HFF-Myc (cell line): ENCODE data around the gene COPS6.

ENCODE experiments used
- DNase-seq: peaks from one replicate; pipeline ENCODE4 v3.0.0-alpha.2; 2011; ENCODE audit warnings: low read depth; ENCODE audit errors: extremely low read depth
- H3K4me3 ChIP-seq: replicated peaks from 2 replicates; pipeline ENCODE4 v1.5.1; 2011; ENCODE audit warnings: low read depth, mild to moderate bottlenecking, control low read depth, low read length
- TF ChIP-seq, protein P1 (sequence below): IDR thresholded peaks from 2 replicates; pipeline ENCODE4 v1.5.1; 2012; ENCODE audit warnings: mild to moderate bottlenecking, low read depth, low read length, control low read depth; ENCODE audit errors: missing control alignments

COPS6 gene

DNA sequence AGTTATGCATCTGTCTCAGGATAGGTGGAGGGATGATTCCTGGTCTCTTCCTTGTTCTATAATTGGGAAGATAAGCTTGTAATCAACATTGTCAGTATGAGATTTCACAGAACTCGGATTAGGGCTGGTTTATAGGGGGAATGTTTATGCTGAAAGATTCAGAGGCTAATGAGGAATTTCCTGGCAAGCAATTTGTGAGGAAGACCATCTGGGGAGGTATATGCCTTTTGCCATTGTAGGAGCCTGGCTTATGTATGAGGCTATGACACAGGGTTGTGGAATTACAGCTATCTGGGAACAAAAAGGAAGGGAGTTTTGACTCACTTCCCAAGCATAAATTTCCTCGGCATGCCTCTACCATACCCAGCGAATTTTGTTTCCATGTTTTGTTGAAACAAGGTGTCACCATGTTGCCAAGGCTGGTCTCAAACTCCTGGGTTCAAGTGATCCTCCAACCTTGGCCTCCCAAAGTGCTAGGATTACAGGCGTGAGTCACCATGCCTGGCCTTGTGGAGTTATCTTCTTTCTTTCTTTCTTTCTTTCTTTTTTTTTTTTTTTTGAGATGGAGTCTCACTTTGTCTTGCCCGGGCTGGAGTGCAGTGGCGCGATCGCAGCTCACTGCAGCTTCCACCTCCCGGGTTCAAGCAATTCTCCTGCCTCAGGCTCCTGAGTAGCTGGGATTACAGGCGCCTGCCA, 1.6 kb upstream of the COPS6 start:
- DNase-seq, result peak; percentile 97
- TF ChIP-seq, protein P1, sequence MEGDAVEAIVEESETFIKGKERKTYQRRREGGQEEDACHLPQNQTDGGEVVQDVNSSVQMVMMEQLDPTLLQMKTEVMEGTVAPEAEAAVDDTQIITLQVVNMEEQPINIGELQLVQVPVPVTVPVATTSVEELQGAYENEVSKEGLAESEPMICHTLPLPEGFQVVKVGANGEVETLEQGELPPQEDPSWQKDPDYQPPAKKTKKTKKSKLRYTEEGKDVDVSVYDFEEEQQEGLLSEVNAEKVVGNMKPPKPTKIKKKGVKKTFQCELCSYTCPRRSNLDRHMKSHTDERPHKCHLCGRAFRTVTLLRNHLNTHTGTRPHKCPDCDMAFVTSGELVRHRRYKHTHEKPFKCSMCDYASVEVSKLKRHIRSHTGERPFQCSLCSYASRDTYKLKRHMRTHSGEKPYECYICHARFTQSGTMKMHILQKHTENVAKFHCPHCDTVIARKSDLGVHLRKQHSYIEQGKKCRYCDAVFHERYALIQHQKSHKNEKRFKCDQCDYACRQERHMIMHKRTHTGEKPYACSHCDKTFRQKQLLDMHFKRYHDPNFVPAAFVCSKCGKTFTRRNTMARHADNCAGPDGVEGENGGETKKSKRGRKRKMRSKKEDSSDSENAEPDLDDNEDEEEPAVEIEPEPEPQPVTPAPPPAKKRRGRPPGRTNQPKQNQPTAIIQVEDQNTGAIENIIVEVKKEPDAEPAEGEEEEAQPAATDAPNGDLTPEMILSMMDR, result no peak
- no peak overlapping the region for H3K4me3 ChIP-seq

DNA sequence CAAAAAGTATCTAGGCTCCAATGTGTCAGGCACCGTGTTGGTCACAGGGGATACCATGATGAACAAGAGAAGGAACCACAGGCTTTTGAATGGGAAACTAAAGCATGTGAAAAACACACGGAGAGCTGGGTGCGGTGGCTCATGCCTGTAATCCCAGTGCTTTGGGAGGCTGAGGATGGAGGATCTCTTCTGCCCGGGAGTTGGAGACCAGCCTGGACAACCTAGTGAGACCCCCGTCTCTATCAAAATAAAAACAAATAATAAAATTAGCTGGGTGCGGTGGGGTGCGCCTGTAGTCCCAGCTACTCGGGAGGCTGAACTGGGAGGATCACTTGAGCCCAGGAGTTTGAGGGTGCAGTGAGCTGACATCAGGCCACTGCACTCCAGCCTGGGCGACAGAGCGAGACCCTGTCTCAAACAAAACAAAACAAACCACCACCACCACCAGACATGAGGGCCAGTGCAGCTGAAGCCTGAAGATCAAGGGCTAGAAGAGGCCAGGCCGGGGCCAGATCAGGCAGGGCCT, 611 bp upstream of the COPS6 start:
- TF ChIP-seq, protein P1, result no peak
- DNase-seq, result no peak
- H3K4me3 ChIP-seq, result peak overlapping the region; percentile 93

DNA sequence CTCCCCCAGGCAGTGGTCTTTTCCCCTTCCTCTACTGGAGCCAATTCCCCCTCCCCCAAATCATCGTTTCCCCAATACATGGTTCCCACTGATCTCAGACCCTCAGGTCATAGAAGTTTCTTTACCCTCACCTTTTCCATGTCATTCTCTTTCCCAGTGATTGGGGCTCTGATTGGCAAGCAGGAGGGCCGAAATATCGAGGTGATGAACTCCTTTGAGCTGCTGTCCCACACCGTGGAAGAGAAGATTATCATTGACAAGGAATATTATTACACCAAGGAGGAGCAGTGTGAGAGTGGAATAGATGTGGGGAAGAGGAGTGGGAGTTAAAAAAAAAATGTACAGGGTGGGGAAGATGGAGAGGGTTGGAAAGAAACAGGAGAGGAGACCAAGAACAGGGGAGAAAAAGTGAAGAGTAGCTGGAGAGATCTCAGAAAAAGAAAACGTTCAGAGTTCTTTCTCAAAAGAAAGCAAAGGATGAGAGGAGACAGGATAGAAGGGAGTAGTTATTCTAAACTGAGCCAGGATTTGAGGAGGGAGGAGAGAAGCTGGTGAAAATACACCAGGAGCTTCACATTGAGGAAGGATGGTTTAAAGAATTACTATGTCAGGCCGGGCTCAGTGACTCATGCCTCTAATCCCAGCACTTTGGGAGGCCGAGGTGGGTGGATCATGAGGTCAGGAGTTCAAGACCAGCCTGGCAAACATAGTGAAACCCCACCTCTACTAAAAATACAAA, 858 bp downstream of the COPS6 start:
- DNase-seq, result no peak
- peak overlapping the region; percentile 93 for H3K4me3 ChIP-seq
- TF ChIP-seq, protein P1, result no peak

DNA sequence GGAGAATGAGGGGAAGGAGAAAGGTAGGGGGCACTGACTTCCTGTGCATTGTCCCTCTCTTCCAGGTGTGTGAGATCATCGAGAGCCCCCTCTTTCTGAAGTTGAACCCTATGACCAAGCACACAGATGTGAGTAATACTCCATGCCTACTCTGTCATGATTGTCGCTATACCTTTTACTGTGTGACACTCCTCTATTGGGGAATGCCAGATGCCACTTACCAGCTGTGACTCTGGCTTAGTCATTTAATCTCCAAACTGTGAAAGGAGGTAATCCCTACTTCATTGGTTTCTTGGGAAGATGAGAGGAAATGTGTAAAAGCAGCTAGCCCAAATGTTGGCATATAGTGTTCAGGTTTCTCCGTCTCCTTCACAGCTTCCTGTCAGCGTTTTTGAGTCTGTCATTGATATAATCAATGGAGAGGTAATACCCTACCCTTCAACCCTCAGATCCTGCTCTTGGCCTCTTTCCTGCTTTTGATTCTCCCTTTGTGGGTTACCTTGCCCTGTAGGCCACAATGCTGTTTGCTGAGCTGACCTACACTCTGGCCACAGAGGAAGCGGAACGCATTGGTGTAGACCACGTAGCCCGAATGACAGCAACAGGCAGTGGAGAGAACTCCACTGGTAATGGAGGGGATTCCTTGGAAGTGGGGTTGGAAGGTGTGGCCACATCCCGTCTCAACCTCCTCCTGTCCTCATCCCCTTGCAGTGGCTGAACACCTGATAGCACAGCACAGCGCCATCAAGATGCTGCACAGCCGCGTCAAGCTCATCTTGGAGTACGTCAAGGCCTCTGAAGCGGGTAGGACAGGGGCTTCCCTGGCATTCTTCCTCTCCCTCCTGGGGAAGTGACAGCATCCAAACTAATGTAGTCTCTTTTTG, 2.0 kb downstream of the COPS6 start:
- no peak for DNase-seq
- TF ChIP-seq, protein P1, result no peak
- peak overlapping the region; percentile 5; the same call in 1 of the 2 replicates for H3K4me3 ChIP-seq

DNA sequence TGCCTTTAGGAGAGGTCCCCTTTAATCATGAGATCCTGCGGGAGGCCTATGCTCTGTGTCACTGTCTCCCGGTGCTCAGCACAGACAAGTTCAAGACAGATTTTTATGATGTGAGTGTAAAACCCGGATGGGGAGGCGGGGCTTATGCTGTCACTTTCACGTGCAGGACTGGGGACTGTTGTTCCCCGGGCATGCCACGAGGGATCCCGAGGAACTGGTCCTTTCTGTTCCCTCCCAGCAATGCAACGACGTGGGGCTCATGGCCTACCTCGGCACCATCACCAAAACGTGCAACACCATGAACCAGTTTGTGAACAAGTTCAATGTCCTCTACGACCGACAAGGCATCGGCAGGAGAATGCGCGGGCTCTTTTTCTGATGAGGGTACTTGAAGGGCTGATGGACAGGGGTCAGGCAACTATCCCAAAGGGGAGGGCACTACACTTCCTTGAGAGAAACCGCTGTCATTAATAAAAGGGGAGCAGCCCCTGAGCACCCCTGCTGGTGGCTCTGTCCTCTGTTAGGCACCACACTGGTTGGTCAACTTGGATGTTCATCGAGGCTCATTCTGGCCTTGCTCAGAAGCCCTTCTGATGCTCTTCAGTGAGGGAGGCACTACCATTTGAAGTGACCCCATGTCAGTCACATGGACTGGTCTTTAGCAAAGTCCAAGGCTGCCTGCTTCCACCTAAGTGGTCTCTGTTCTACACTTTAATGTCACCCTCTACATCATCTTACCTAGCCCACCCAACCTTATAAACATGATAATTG, 2.8 kb downstream of the COPS6 start:
- no peak overlapping the region for H3K4me3 ChIP-seq
- TF ChIP-seq, protein P1, result peak; percentile 31
- DNase-seq, result no peak

DNA sequence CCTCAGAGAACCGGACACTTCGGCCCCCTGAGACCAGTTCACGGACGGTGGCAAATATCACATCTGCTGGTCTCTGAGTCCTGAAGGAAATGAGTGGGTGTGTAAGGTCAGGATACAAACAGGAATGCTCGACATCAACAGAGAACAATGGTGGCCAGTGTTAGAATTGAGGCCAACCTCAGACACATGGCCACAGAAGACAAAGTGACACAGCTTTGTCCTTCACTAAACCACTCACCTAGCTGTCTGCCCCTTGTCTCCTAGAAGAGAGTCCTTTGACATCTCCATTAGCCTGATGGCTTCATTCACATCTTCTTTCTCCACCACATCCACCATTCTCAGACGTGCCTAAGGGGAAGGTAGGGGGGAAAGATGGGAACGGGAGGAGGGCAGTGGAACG, 4.3 kb downstream of the COPS6 start:
- TF ChIP-seq, protein P1, result no peak
- no peak for DNase-seq
- H3K4me3 ChIP-seq, result no peak overlapping the region
